ENCODE data around the gene METTL21C. TPM values are rescaled to one million over a fixed set of nuclear protein-coding genes. Genes with fewer than 3 reads are reported as not detected.
A peak's percentile ranks its signal among the peaks of the same experiment; 100 is the strongest.

METTL21C gene
- total RNA-seq, 1 experiment from 2014 or later = not detected

DNA sequence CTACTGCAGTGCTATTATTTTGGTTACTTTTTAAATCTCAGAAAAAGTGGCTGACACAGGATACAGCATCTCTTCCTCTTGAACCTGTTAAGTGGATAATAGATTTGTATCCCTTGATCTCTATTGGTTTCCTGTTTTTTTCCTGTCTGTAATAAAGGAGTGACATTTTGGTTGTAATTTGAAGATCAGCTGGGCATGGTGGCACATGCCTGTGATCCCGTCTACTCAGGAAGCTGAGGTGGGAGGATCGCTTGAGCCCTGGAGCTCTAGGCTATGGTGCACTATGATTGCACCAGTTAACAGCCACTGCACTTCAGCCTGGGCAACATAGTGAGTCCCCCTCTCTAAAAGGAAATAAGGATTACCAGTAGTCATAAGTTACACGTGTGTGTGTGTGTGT lies 46.8 kb downstream of the METTL21C start:
- TF ChIP-seq, protein P1, sequence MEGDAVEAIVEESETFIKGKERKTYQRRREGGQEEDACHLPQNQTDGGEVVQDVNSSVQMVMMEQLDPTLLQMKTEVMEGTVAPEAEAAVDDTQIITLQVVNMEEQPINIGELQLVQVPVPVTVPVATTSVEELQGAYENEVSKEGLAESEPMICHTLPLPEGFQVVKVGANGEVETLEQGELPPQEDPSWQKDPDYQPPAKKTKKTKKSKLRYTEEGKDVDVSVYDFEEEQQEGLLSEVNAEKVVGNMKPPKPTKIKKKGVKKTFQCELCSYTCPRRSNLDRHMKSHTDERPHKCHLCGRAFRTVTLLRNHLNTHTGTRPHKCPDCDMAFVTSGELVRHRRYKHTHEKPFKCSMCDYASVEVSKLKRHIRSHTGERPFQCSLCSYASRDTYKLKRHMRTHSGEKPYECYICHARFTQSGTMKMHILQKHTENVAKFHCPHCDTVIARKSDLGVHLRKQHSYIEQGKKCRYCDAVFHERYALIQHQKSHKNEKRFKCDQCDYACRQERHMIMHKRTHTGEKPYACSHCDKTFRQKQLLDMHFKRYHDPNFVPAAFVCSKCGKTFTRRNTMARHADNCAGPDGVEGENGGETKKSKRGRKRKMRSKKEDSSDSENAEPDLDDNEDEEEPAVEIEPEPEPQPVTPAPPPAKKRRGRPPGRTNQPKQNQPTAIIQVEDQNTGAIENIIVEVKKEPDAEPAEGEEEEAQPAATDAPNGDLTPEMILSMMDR (conservative IDR thresholded peaks at IDR 0.05; ENCODE audit: low read depth, low read length) = no peak
- Histone ChIP-seq H3K9me3 (ENCODE audit: low read depth, low read length, poor library complexity, severe bottlenecking) (no peaks in the 10 kb centered on the region), H3K4me1 (ENCODE audit: insufficient read depth, low read length, poor library complexity, severe bottlenecking) (peaks cover 24% of the 10 kb centered on the region), H3K36me3 (ENCODE audit: insufficient read depth, low read length, poor library complexity, severe bottlenecking) (peaks cover 48% of the 10 kb centered on the region), H3K27ac (ENCODE audit: low read depth, low read length, poor library complexity, severe bottlenecking) (no peak overlapping the region), H3K4me3 (ENCODE audit: low read depth, low read length, poor library complexity, severe bottlenecking) (no peak overlapping the region), H3K27me3 (replicated peaks; ENCODE audit: insufficient read depth, low read depth, low read length, poor library complexity) (no peaks in the 10 kb centered on the region)
- intact Hi-C loops (cut with micrococcal nuclease; ENCODE audit: unreplicated experiment) = no loop called here
- ChIA-PET POLR2A (ENCODE audit: low non-redundant PET) (no interaction called here), CTCF (no interaction called here)
- DNase-seq (ENCODE audit: low spot score) = peak; percentile 47
- BruUV-seq (replicated peaks) = no TSS peak

DNA sequence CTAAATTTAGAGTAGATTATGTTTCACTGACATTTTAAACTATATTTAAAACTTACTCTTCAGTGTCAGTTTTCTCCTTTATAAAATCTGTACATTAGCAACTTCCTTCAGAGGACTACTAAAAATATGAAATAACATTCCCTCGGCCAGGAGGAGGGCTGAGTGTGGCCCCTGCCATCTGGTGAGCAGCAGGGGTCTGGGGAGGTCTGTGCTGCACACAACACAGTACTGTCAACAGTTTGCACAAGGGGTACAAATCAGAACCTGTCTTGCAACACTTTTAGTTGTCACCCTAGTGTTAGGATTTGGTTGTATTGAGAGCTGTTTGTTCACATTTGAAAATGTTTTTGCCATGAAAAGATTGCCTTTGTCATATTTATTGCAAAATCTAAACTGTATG lies 49.1 kb downstream of the METTL21C start:
- H3K4me1 ChIP-seq (ENCODE audit: insufficient read depth, low read length, poor library complexity, severe bottlenecking) = peaks cover 8% of the 10 kb centered on the region
- H3K27ac ChIP-seq (ENCODE audit: low read depth, low read length, poor library complexity, severe bottlenecking) = no peak overlapping the region
- BruUV-seq (replicated peaks) = no TSS peak
- no peaks in the 10 kb centered on the region for H3K9me3 ChIP-seq (ENCODE audit: low read depth, low read length, poor library complexity, severe bottlenecking)
- DNase-seq (ENCODE audit: low spot score) = no peak
- peaks cover 48% of the 10 kb centered on the region for H3K36me3 ChIP-seq (ENCODE audit: insufficient read depth, low read length, poor library complexity, severe bottlenecking)
- no peaks in the 10 kb centered on the region for H3K27me3 ChIP-seq (replicated peaks; ENCODE audit: insufficient read depth, low read depth, low read length, poor library complexity)
- H3K4me3 ChIP-seq (ENCODE audit: low read depth, low read length, poor library complexity, severe bottlenecking) = no peak overlapping the region
- POLR2A ChIA-PET (ENCODE audit: low non-redundant PET) = no interaction called here
- CTCF ChIA-PET = no interaction called here
- intact Hi-C loops (cut with micrococcal nuclease; ENCODE audit: unreplicated experiment) = no loop called here
- TF ChIP-seq, protein P1 (conservative IDR thresholded peaks at IDR 0.05; ENCODE audit: low read depth, low read length) = no peak
- no peak for TF ChIP-seq EZH2 (IDR thresholded peaks at IDR 0.05; ENCODE audit: borderline replicate concordance, low read depth, low read length, poor library complexity, severe bottlenecking)

DNA sequence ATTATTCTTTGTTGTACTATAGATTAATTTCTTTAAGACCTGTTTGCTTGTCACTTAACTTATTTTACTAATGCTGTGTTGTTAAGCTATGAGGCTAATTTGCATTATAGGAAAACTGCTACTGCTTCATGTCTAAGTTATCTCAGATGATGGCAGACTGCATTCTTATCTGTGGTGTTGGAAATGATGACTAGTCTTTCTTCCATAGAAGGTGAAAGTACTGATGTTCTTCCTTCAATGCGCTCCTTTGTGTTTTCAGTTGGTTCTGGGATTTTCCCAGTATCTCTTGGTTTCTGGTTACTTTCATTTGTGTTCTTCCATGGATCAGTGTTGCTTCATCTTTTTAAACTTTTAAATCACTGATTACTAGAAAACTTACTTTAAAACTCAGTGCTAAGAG lies 51.2 kb downstream of the METTL21C start:
- ChIA-PET CTCF (no interaction called here), POLR2A (ENCODE audit: low non-redundant PET) (no interaction called here)
- H3K27me3 ChIP-seq (replicated peaks; ENCODE audit: insufficient read depth, low read depth, low read length, poor library complexity) = no peaks in the 10 kb centered on the region
- H3K36me3 ChIP-seq (ENCODE audit: insufficient read depth, low read length, poor library complexity, severe bottlenecking) = peaks cover 40% of the 10 kb centered on the region
- no peak overlapping the region for H3K27ac ChIP-seq (ENCODE audit: low read depth, low read length, poor library complexity, severe bottlenecking)
- H3K4me3 ChIP-seq (ENCODE audit: low read depth, low read length, poor library complexity, severe bottlenecking) = no peak overlapping the region
- DNase-seq (ENCODE audit: low spot score) = no peak
- intact Hi-C loops (cut with micrococcal nuclease; ENCODE audit: unreplicated experiment) = no loop called here
- BruUV-seq (replicated peaks) = no TSS peak
- H3K9me3 ChIP-seq (ENCODE audit: low read depth, low read length, poor library complexity, severe bottlenecking) = no peaks in the 10 kb centered on the region
- TF ChIP-seq, protein P1 (conservative IDR thresholded peaks at IDR 0.05; ENCODE audit: low read depth, low read length) = no peak
- TF ChIP-seq EZH2 (IDR thresholded peaks at IDR 0.05; ENCODE audit: borderline replicate concordance, low read depth, low read length, poor library complexity, severe bottlenecking) = no peak
- peaks cover 5% of the 10 kb centered on the region for H3K4me1 ChIP-seq (ENCODE audit: insufficient read depth, low read length, poor library complexity, severe bottlenecking)
